GM15510 (cell line): ENCODE data around the gene KCTD17.

ENCODE experiments used
- POLR2A ChIP-seq: IDR thresholded peaks from 3 replicates; pipeline ENCODE4 v1.6.1; 2011; ENCODE audit warnings: borderline replicate concordance; ENCODE audit not compliant: insufficient read length; ENCODE audit errors: extremely low read depth

KCTD17 gene

GRCh38 chr22:37103656-37104452, 52.3 kb downstream of the KCTD17 start:
- TF ChIP-seq POLR2A: no peak

DNA sequence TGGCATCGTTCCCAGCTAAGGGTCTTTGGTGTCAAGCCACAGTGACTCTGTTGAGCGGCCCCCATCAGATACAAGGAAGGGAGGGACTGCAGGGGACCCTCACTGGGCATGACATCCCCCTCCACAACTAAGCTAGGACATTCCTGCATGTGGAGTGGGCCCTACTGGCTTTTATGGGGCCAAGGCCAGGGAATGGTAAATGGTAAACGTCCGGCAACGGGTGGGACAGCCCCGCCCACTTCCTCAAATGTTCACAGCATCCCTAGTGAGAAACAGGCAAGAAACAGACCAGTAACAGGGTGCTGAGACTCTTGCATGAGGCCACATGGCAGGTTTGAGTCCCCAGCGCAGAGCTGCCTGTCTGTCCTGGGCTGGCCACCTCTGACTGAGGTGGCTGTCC, 53.6 kb downstream of the KCTD17 start:
- no peak for TF ChIP-seq POLR2A

DNA sequence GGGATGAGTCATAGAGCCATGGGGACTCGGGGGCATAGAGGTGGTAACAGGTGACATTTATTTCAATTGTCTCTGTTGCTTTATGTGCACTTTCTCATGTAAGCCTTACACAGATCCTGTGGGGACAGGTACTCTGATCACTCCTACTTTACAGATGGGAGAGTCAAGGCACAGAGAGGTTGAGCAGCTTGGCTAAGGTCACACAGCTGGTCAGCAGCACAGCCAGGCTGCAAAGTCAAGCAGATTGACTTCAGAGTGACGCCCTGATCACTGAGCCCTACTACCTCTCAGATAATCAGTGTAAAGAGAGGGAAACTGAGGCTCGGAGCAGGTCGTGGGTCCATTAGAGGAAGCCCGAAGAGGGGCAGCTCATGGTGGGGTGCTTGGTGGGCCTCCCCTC, 54.4 kb downstream of the KCTD17 start:
- no peak for TF ChIP-seq POLR2A

DNA sequence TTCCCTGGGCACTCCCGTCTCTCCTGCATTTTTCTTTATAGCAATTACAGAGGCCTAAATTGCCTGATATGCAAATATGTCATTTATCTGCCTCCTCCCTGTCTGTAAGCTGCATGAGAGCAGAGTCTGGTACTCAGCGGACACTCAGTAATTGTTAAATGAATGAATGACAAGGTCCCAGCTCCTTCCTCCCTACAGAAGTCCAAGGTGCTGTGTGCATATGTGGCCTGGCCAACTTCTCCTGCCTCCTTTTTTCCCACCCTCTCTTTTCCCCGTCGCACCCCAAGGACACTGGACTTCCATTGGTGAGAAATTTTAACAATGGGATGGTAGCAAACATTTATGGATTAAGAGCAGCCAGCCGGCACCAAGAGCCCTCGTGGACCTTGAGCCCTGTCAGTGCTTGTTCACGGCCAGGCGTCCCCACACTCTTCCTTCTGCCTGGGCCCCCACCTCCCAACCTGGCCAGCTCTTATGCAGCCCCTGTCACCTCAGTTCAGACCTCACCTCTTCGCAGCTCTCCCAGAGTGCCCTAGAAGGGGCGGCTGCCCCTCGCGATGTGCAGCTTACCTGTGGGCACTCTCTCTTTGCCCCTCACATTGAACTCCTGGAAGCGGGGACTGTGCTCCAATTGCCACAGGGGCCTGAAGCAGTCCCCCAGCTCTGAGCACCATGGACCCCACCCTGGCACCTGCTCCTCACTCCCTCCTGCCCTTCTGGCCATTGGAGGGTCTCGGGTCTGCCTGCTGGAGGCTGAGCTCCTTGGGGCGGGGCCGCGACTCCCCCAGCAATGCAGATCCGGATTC, 56.5 kb downstream of the KCTD17 start:
- no peak for TF ChIP-seq POLR2A

GRCh38 chr22:37109242-37109917, 57.8 kb downstream of the KCTD17 start, which contains the start of gene TMPRSS6:
TSS of gene TMPRSS6 (minus strand) at chr22:37109713. CDS start at chr22:37103417, 6,296 bp downstream.
- no peak for TF ChIP-seq POLR2A

DNA sequence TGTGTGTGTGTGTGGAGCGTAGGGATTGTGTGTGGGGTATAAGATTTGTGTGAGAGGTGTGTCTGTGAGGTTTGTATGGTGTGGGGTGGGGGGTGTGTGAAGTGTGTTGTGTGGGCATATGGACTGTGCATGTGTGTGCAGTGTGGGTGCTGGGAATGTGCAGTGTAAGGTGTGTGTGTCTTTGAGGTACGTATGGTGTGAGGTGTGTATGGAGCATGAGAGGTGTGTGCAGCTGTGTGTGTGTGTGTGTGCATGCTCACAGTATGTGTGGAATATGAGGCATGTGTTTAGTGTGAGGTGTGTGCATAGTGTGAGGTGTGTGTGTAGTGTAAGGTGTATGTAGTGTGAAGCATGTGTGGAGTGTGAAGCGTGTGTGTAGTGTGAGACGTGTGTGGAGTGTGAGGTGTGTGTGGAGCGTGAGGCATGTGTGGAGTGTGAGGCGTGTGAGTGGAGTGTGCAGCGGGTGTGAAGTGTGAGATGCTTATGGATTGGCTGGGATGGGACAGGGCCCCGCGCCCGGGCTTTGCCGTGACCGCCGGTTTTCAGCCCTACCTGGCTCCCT, 59.7 kb downstream of the KCTD17 start:
- no peak for TF ChIP-seq POLR2A

DNA sequence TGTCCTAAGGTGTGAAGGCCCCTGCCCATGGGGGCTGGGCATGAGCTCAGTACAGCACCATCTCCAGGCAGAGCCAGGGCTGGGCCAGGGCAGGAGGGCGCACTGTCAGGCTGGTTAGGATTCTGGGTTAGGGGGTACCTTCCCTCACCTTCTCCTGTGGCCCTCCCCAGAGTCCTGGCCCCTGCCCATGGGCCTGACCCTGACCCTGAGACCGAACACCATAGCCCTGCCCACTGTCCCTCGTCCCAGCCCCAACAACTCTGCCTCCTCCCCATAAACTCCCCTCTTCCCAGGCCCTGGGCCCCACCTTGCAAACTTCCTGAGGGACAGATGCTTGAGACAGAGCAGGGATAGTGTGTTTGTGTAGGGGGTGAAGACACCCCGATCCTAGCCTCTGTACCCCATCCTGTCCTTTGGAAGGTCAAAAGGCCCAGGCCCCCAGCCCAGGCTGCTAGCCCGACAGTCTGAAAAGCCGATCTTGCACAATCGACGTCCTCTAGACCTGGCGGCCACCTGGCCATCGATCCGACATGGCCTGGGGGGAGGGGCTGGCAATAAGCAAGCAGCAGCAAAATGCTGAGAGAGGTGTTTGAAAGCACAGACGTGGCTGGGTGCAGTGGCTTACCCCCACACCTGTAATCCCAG, 60.7 kb downstream of the KCTD17 start:
- no peak for TF ChIP-seq POLR2A
